Measurements from ENCODE around the gene CYP2U1.

The CYP2U1 gene

GRCh38 chr4:107893171-107894137, 37.9 kb upstream of the CYP2U1 start:
- H3K4me3 ChIP-seq (ENCODE audit: low read depth, low read length), result no peak overlapping the region
- H3K27me3 ChIP-seq (ENCODE audit: insufficient read depth, low read depth, severe bottlenecking), result no peaks in the 10 kb centered on the region
- H3K9me3 ChIP-seq (ENCODE audit: severe bottlenecking), result peaks cover 6% of the 10 kb centered on the region
- no peaks in the 10 kb centered on the region for H3K36me3 ChIP-seq
- no peak overlapping the region for H3K27ac ChIP-seq
- no peak for DNase-seq
- no peak for TF ChIP-seq CTCF (IDR thresholded peaks at IDR 0.05; ENCODE audit: low read depth, low read length)

GRCh38 chr4:107894138-107894603, 37.2 kb upstream of the CYP2U1 start:
- DNase-seq, result no peak
- Histone ChIP-seq H3K4me3 (ENCODE audit: low read depth, low read length) (no peak overlapping the region), H3K9me3 (ENCODE audit: severe bottlenecking) (peaks cover under 1% of the 10 kb centered on the region), H3K27me3 (ENCODE audit: insufficient read depth, low read depth, severe bottlenecking) (no peaks in the 10 kb centered on the region), H3K27ac (no peak overlapping the region), H3K36me3 (no peaks in the 10 kb centered on the region)
- no peak for TF ChIP-seq CTCF (IDR thresholded peaks at IDR 0.05; ENCODE audit: low read depth, low read length)

GRCh38 chr4:107896158-107896645, 35.1 kb upstream of the CYP2U1 start:
- TF ChIP-seq CTCF (IDR thresholded peaks at IDR 0.05; ENCODE audit: low read depth, low read length), result no peak
- no peak for DNase-seq
- no peak overlapping the region for H3K27ac ChIP-seq

GRCh38 chr4:107896646-107897045, 34.7 kb upstream of the CYP2U1 start:
- Histone ChIP-seq H3K36me3 (no peaks in the 10 kb centered on the region), H3K27me3 (ENCODE audit: insufficient read depth, low read depth, severe bottlenecking) (no peaks in the 10 kb centered on the region), H3K4me3 (ENCODE audit: low read depth, low read length) (no peak overlapping the region), H3K9me3 (ENCODE audit: severe bottlenecking) (no peaks in the 10 kb centered on the region), H3K27ac (no peak overlapping the region)
- DNase-seq, result no peak
- no peak for TF ChIP-seq CTCF (IDR thresholded peaks at IDR 0.05; ENCODE audit: low read depth, low read length)

More at GRCh38 chr4:107896158-107896645, 35.1 kb upstream of the CYP2U1 start:
- no peaks in the 10 kb centered on the region for H3K36me3 ChIP-seq
- H3K9me3 ChIP-seq (ENCODE audit: severe bottlenecking), result no peaks in the 10 kb centered on the region
- no peaks in the 10 kb centered on the region for H3K27me3 ChIP-seq (ENCODE audit: insufficient read depth, low read depth, severe bottlenecking)
- H3K4me3 ChIP-seq (ENCODE audit: low read depth, low read length), result no peak overlapping the region

- H3K36me3 ChIP-seq, result no peaks in the 10 kb centered on the region
- no peak for TF ChIP-seq CTCF (IDR thresholded peaks at IDR 0.05; ENCODE audit: low read depth, low read length)
- no peak for DNase-seq
- no peaks in the 10 kb centered on the region for H3K27me3 ChIP-seq (ENCODE audit: insufficient read depth, low read depth, severe bottlenecking)
- H3K4me3 ChIP-seq (ENCODE audit: low read depth, low read length), result no peak overlapping the region
- no peak overlapping the region for H3K27ac ChIP-seq
- no peaks in the 10 kb centered on the region for H3K9me3 ChIP-seq (ENCODE audit: severe bottlenecking)
Measured at GRCh38 chr4:107897823-107898222, 33.5 kb upstream of the CYP2U1 start.

All from WERI-Rb-1 (cell line).